Ishikawa (cell line): ENCODE results near the gene MAPK9.

Experiments
- CEBPB ChIP-seq: IDR thresholded peaks from 2 replicates; pipeline ENCODE4 v1.6.1; 2012
- CREB1 ChIP-seq: IDR thresholded peaks from 2 replicates; pipeline ENCODE4 v1.6.1; 2012; ENCODE audit warnings: low read depth
- EGR1 ChIP-seq: IDR thresholded peaks from 2 replicates; pipeline ENCODE4 v1.6.1; 2012
- EP300 ChIP-seq: IDR thresholded peaks from 2 replicates; pipeline ENCODE4 v1.6.1; 2012; ENCODE audit warnings: borderline replicate concordance
- FOXM1 ChIP-seq: IDR thresholded peaks from 2 replicates; pipeline ENCODE4 v1.6.1; 2012; ENCODE audit warnings: low read depth, borderline replicate concordance
- MAX ChIP-seq: IDR thresholded peaks from 2 replicates; pipeline ENCODE4 v1.6.1; 2012
- NFIC ChIP-seq: IDR thresholded peaks from 2 replicates; pipeline ENCODE4 v1.6.1; 2012
- RAD21 ChIP-seq: IDR thresholded peaks from 2 replicates; pipeline ENCODE4 v1.6.1; 2012; ENCODE audit warnings: low read depth
- REST ChIP-seq: IDR thresholded peaks from 2 replicates; pipeline ENCODE4 v1.6.1; 2012; ENCODE audit warnings: low read depth, mild to moderate bottlenecking
- TAF1 ChIP-seq: IDR thresholded peaks from 2 replicates; pipeline ENCODE4 v1.6.1; 2012; ENCODE audit warnings: low read depth, mild to moderate bottlenecking
- TCF12 ChIP-seq: IDR thresholded peaks from 2 replicates; pipeline ENCODE4 v1.6.1; 2012; ENCODE audit warnings: low read depth
- TEAD4 ChIP-seq: IDR thresholded peaks from 2 replicates; pipeline ENCODE4 v1.6.1; 2012
- YY1 ChIP-seq: IDR thresholded peaks from 2 replicates; pipeline ENCODE4 v1.6.1; 2012; ENCODE audit warnings: low read depth
- ZBTB7A ChIP-seq: IDR thresholded peaks from 2 replicates; pipeline ENCODE4 v1.6.1; 2012; ENCODE audit warnings: low read depth
- TF ChIP-seq, protein P1 (sequence below): IDR thresholded peaks from 2 replicates; pipeline ENCODE4 v1.6.1; 2012

MAPK9 gene

GRCh38 chr5:180230017-180230416 is 61.9 kb downstream of the MAPK9 start:
- TF ChIP-seq EGR1 (no peak), EP300 (no peak), ZBTB7A (no peak), CEBPB (no peak)

- TF ChIP-seq CEBPB (no peak), MAX (no peak), EP300 (no peak), NFIC (no peak)
- TF ChIP-seq, protein P1, sequence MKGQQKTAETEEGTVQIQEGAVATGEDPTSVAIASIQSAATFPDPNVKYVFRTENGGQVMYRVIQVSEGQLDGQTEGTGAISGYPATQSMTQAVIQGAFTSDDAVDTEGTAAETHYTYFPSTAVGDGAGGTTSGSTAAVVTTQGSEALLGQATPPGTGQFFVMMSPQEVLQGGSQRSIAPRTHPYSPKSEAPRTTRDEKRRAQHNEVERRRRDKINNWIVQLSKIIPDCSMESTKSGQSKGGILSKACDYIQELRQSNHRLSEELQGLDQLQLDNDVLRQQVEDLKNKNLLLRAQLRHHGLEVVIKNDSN: no peak
These were observed 69.8 kb downstream of the MAPK9 start for GRCh38 chr5:180222056-180222455.

DNA sequence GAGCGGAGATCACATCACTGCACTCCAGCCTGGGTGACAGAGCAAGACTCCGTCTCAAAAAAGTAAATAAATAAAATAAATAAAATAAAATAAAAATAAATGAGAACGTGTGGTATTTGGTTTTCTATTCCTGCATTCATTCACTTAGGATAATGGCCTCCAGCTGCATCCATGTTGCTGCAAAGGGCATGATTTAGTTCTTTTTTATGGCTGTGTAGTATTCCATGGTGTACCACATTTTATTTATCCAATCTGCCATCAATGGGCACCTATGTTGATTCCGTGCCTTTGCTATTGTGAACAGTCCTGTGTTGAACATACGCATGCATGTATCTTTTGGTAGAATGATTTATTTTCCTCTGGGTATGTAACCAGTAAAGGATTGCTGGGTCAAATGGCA is 74.1 kb downstream of the MAPK9 start:
- no peak for TF ChIP-seq YY1
- no peak for TF ChIP-seq REST
- no peak for TF ChIP-seq TCF12
- TF ChIP-seq, protein P1: no peak
- TF ChIP-seq FOXM1: no peak
- TF ChIP-seq CEBPB: no peak
- TF ChIP-seq RAD21: no peak
- TF ChIP-seq TAF1: no peak
- no peak for TF ChIP-seq EP300
- TF ChIP-seq ZBTB7A: no peak
- TF ChIP-seq TEAD4: no peak
- no peak for TF ChIP-seq NFIC
- no peak for TF ChIP-seq CREB1
- no peak for TF ChIP-seq MAX
- TF ChIP-seq EGR1: no peak

- TF ChIP-seq NFIC (no peak), RAD21 (no peak)
These were observed 75.2 kb downstream of the MAPK9 start for GRCh38 chr5:180216646-180217171.

- TF ChIP-seq EGR1 (no peak), REST (no peak), TEAD4 (no peak), CREB1 (no peak), RAD21 (no peak), EP300 (no peak), TCF12 (no peak), CEBPB (no peak), NFIC (no peak), FOXM1 (no peak), MAX (no peak), YY1 (no peak), TAF1 (no peak), ZBTB7A (no peak)
- TF ChIP-seq, protein P1: no peak
These were observed 75.9 kb downstream of the MAPK9 start for GRCh38 chr5:180215783-180216630.
